ENCODE results near the gene RASA2.

The RASA2 gene

GRCh38 chr3:141486746-141487520 lies at the start of gene RASA2:
TSS of gene RASA2 (plus strand) at chr3:141487027. CDS start at chr3:141487084, 57 bp downstream.
- peak within 1 kb of the TSS; percentile 68 to 86 for H3K4me3 ChIP-seq (ENCODE audit: low read depth in 1 of 2, low read length in 2 of 2)
- no peaks in the 10 kb centered on the region for H3K9me3 ChIP-seq (ENCODE audit: control insufficient read depth in 1 of 2, low read length in 2 of 2)
- H3K27ac ChIP-seq (ENCODE audit: low read length) = peak within 1 kb of the TSS; percentile 88
- H3K4me1 ChIP-seq (ENCODE audit: control insufficient read depth in 1 of 2, insufficient read depth in 2 of 2, low read length in 2 of 2) = peaks cover 0 to 9% of the 10 kb centered on the region in 2 donors
- no peaks in the 10 kb centered on the region for H3K27me3 ChIP-seq (ENCODE audit: low read depth, low read length)
- no peaks in the 10 kb centered on the region for H3K36me3 ChIP-seq (ENCODE audit: control insufficient read depth in 1 of 2, insufficient read depth in 2 of 2, low read length in 2 of 2)

- Histone ChIP-seq H3K4me1 (ENCODE audit: control insufficient read depth in 1 of 2, insufficient read depth in 2 of 2, low read length in 2 of 2) (peaks cover 4 to 42% of the 10 kb centered on the region in 2 donors), H3K4me3 (ENCODE audit: low read depth in 1 of 2, low read length in 2 of 2) (no peak overlapping the region), H3K27me3 (ENCODE audit: low read depth, low read length) (no peaks in the 10 kb centered on the region), H3K9me3 (ENCODE audit: control insufficient read depth in 1 of 2, low read length in 2 of 2) (no peaks in the 10 kb centered on the region), H3K36me3 (ENCODE audit: control insufficient read depth in 1 of 2, insufficient read depth in 2 of 2, low read length in 2 of 2) (peaks cover 23 to 30% of the 10 kb centered on the region in 2 donors), H3K27ac (ENCODE audit: low read length) (peak overlapping the region; percentile 6)
Observed at GRCh38 chr3:141439589-141439988, 47.2 kb upstream of the RASA2 start.

- Histone ChIP-seq H3K36me3 (ENCODE audit: control insufficient read depth in 1 of 2, insufficient read depth in 2 of 2, low read length in 2 of 2) (peaks cover 35 to 43% of the 10 kb centered on the region in 2 donors), H3K27ac (ENCODE audit: low read length) (peak overlapping the region; percentile 79), H3K4me3 (ENCODE audit: low read depth in 1 of 2, low read length in 2 of 2) (no peak overlapping the region), H3K9me3 (ENCODE audit: control insufficient read depth in 1 of 2, low read length in 2 of 2) (no peaks in the 10 kb centered on the region), H3K4me1 (ENCODE audit: control insufficient read depth in 1 of 2, insufficient read depth in 2 of 2, low read length in 2 of 2) (peaks cover 3 to 42% of the 10 kb centered on the region in 2 donors), H3K27me3 (ENCODE audit: low read depth, low read length) (no peaks in the 10 kb centered on the region)
Observed at GRCh38 chr3:141440942-141441341, 45.9 kb upstream of the RASA2 start.

GRCh38 chr3:141441381-141442364 lies 45.2 kb upstream of the RASA2 start:
- H3K27me3 ChIP-seq (ENCODE audit: low read depth, low read length) = no peaks in the 10 kb centered on the region
- H3K4me3 ChIP-seq (ENCODE audit: low read depth in 1 of 2, low read length in 2 of 2) = peak overlapping the region in 1 of 2 donors; percentile 16
- peak overlapping the region; percentile 88 for H3K27ac ChIP-seq (ENCODE audit: low read length)
- peaks cover 0 to 42% of the 10 kb centered on the region in 2 donors for H3K4me1 ChIP-seq (ENCODE audit: control insufficient read depth in 1 of 2, insufficient read depth in 2 of 2, low read length in 2 of 2)
- no peaks in the 10 kb centered on the region for H3K9me3 ChIP-seq (ENCODE audit: control insufficient read depth in 1 of 2, low read length in 2 of 2)
- H3K36me3 ChIP-seq (ENCODE audit: control insufficient read depth in 1 of 2, insufficient read depth in 2 of 2, low read length in 2 of 2) = peaks cover 35 to 46% of the 10 kb centered on the region in 2 donors

GRCh38 chr3:141442446-141442845 lies 44.4 kb upstream of the RASA2 start:
- Histone ChIP-seq H3K4me3 (ENCODE audit: low read depth in 1 of 2, low read length in 2 of 2) (peak overlapping the region in 1 of 2 donors; percentile 20), H3K27ac (ENCODE audit: low read length) (peak overlapping the region; percentile 88), H3K9me3 (ENCODE audit: control insufficient read depth in 1 of 2, low read length in 2 of 2) (no peaks in the 10 kb centered on the region), H3K27me3 (ENCODE audit: low read depth, low read length) (no peaks in the 10 kb centered on the region), H3K36me3 (ENCODE audit: control insufficient read depth in 1 of 2, insufficient read depth in 2 of 2, low read length in 2 of 2) (peaks cover 36 to 53% of the 10 kb centered on the region in 2 donors), H3K4me1 (ENCODE audit: control insufficient read depth in 1 of 2, insufficient read depth in 2 of 2, low read length in 2 of 2) (peaks cover 0 to 42% of the 10 kb centered on the region in 2 donors)

GRCh38 chr3:141442914-141443313 lies 43.9 kb upstream of the RASA2 start:
- Histone ChIP-seq H3K27me3 (ENCODE audit: low read depth, low read length) (no peaks in the 10 kb centered on the region), H3K4me1 (ENCODE audit: control insufficient read depth in 1 of 2, insufficient read depth in 2 of 2, low read length in 2 of 2) (peaks cover 0 to 42% of the 10 kb centered on the region in 2 donors), H3K4me3 (ENCODE audit: low read depth in 1 of 2, low read length in 2 of 2) (peak overlapping the region in 1 of 2 donors; percentile 20), H3K9me3 (ENCODE audit: control insufficient read depth in 1 of 2, low read length in 2 of 2) (no peaks in the 10 kb centered on the region), H3K27ac (ENCODE audit: low read length) (peak overlapping the region; percentile 88), H3K36me3 (ENCODE audit: control insufficient read depth in 1 of 2, insufficient read depth in 2 of 2, low read length in 2 of 2) (peaks cover 38 to 56% of the 10 kb centered on the region in 2 donors)

GRCh38 chr3:141444586-141445285 lies 42.1 kb upstream of the RASA2 start:
- Histone ChIP-seq H3K27ac (ENCODE audit: low read length) (no peak overlapping the region), H3K36me3 (ENCODE audit: control insufficient read depth in 1 of 2, insufficient read depth in 2 of 2, low read length in 2 of 2) (peaks cover 35 to 48% of the 10 kb centered on the region in 2 donors), H3K9me3 (ENCODE audit: control insufficient read depth in 1 of 2, low read length in 2 of 2) (no peaks in the 10 kb centered on the region), H3K4me1 (ENCODE audit: control insufficient read depth in 1 of 2, insufficient read depth in 2 of 2, low read length in 2 of 2) (peaks cover 0 to 41% of the 10 kb centered on the region in 2 donors), H3K27me3 (ENCODE audit: low read depth, low read length) (no peaks in the 10 kb centered on the region), H3K4me3 (ENCODE audit: low read depth in 1 of 2, low read length in 2 of 2) (no peak overlapping the region)

- no peaks in the 10 kb centered on the region for H3K27me3 ChIP-seq (ENCODE audit: low read depth, low read length)
- no peaks in the 10 kb centered on the region for H3K9me3 ChIP-seq (ENCODE audit: control insufficient read depth in 1 of 2, low read length in 2 of 2)
- peaks cover 35 to 48% of the 10 kb centered on the region in 2 donors for H3K36me3 ChIP-seq (ENCODE audit: control insufficient read depth in 1 of 2, insufficient read depth in 2 of 2, low read length in 2 of 2)
- peaks cover 0 to 37% of the 10 kb centered on the region in 2 donors for H3K4me1 ChIP-seq (ENCODE audit: control insufficient read depth in 1 of 2, insufficient read depth in 2 of 2, low read length in 2 of 2)
- H3K27ac ChIP-seq (ENCODE audit: low read length) = no peak overlapping the region
- no peak overlapping the region for H3K4me3 ChIP-seq (ENCODE audit: low read depth in 1 of 2, low read length in 2 of 2)
Observed at GRCh38 chr3:141445990-141446389, 40.8 kb upstream of the RASA2 start.

- Histone ChIP-seq H3K4me3 (ENCODE audit: low read depth in 1 of 2, low read length in 2 of 2) (no peak overlapping the region), H3K27ac (ENCODE audit: low read length) (no peak overlapping the region), H3K9me3 (ENCODE audit: control insufficient read depth in 1 of 2, low read length in 2 of 2) (no peaks in the 10 kb centered on the region), H3K36me3 (ENCODE audit: control insufficient read depth in 1 of 2, insufficient read depth in 2 of 2, low read length in 2 of 2) (peaks cover 35 to 48% of the 10 kb centered on the region in 2 donors), H3K4me1 (ENCODE audit: control insufficient read depth in 1 of 2, insufficient read depth in 2 of 2, low read length in 2 of 2) (peaks cover 0 to 34% of the 10 kb centered on the region in 2 donors), H3K27me3 (ENCODE audit: low read depth, low read length) (no peaks in the 10 kb centered on the region)
Observed at GRCh38 chr3:141446737-141447136, 40.1 kb upstream of the RASA2 start.

GRCh38 chr3:141447383-141447782 lies 39.4 kb upstream of the RASA2 start:
- H3K27ac ChIP-seq (ENCODE audit: low read length) = no peak overlapping the region
- H3K27me3 ChIP-seq (ENCODE audit: low read depth, low read length) = no peaks in the 10 kb centered on the region
- H3K4me3 ChIP-seq (ENCODE audit: low read depth in 1 of 2, low read length in 2 of 2) = no peak overlapping the region
- peaks cover 35 to 47% of the 10 kb centered on the region in 2 donors for H3K36me3 ChIP-seq (ENCODE audit: control insufficient read depth in 1 of 2, insufficient read depth in 2 of 2, low read length in 2 of 2)
- H3K4me1 ChIP-seq (ENCODE audit: control insufficient read depth in 1 of 2, insufficient read depth in 2 of 2, low read length in 2 of 2) = peaks cover 0 to 36% of the 10 kb centered on the region in 2 donors
- H3K9me3 ChIP-seq (ENCODE audit: control insufficient read depth in 1 of 2, low read length in 2 of 2) = no peaks in the 10 kb centered on the region
